HL-60/S4 treated with retinoic acid at 250 ng/mL for 4 days and 3 days (cell line): ENCODE measurements around the gene LASP1NB.
"Not testable (repeated sequence)": the region's sequence is repeated elsewhere in the genome, so short reads cannot be mapped to it uniquely, and the experiment has no call there.

Source experiments
- in situ Hi-C: fragments of 300-500 bp; cut with MboI; formaldehyde crosslinking; loops from 2 replicates; pipeline ENCODE4 v1.7.0; 2022; ENCODE audit warnings: low sequenced_read_pairs

The LASP1NB gene

GRCh38 chr17:38916771-38917170 is 8.6 kb upstream of the LASP1NB start:
- in situ Hi-C loops: no loop called here

- in situ Hi-C loops: no loop called here
These were observed 8.2 kb upstream of the LASP1NB start for GRCh38 chr17:38917259-38917658.

- in situ Hi-C loops: no loop called here
These were observed 7.1 kb upstream of the LASP1NB start for GRCh38 chr17:38918129-38918913.

GRCh38 chr17:38918916-38919315 is 6.5 kb upstream of the LASP1NB start:
- in situ Hi-C loops: no loop called here

GRCh38 chr17:38919316-38920078 is 5.9 kb upstream of the LASP1NB start:
- in situ Hi-C loops: no loop called here

- in situ Hi-C loops: no loop called here
These were observed 4.8 kb upstream of the LASP1NB start for GRCh38 chr17:38920374-38921291.

- in situ Hi-C loops: no loop called here
These were observed 3.5 kb upstream of the LASP1NB start for GRCh38 chr17:38921756-38922411.

GRCh38 chr17:38922538-38923297 is 2.7 kb upstream of the LASP1NB start:
- in situ Hi-C loops: no loop called here

- in situ Hi-C loops: no loop called here
These were observed 1.1 kb downstream of the LASP1NB start for GRCh38 chr17:38926293-38927070.

- in situ Hi-C loops: not testable (repeated sequence)
These were observed 5.4 kb downstream of the LASP1NB start for GRCh38 chr17:38930782-38931181.

GRCh38 chr17:38933962-38934361 is 8.5 kb downstream of the LASP1NB start:
- in situ Hi-C loops: not testable (repeated sequence)

- in situ Hi-C loops: no loop called here
These were observed 14.6 kb downstream of the LASP1NB start for GRCh38 chr17:38939987-38940386.

- in situ Hi-C loops: no loop called here
These were observed 15.0 kb downstream of the LASP1NB start for GRCh38 chr17:38940404-38940803.

- in situ Hi-C loops: no loop called here
These were observed 17.4 kb downstream of the LASP1NB start for GRCh38 chr17:38942696-38943334.

GRCh38 chr17:38943607-38944006 is 18.2 kb downstream of the LASP1NB start:
- in situ Hi-C loops: no loop called here

- in situ Hi-C loops: no loop called here
These were observed 21.8 kb downstream of the LASP1NB start for GRCh38 chr17:38947189-38947588.

- in situ Hi-C loops: not testable (repeated sequence)
These were observed 28.4 kb downstream of the LASP1NB start for GRCh38 chr17:38953800-38954199.

GRCh38 chr17:38958326-38958725 is 32.9 kb downstream of the LASP1NB start:
- in situ Hi-C loops: no loop called here

GRCh38 chr17:38958756-38959155 is 33.3 kb downstream of the LASP1NB start:
- in situ Hi-C loops: no loop called here
